ENCODE measurements around the gene KRTAP5-8. TPM values are rescaled to one million over a fixed set of nuclear protein-coding genes. Genes with fewer than 3 reads are reported as not detected.

Gene KRTAP5-8
- total RNA-seq, 1 donor from 2014 or later, result not detected

DNA sequence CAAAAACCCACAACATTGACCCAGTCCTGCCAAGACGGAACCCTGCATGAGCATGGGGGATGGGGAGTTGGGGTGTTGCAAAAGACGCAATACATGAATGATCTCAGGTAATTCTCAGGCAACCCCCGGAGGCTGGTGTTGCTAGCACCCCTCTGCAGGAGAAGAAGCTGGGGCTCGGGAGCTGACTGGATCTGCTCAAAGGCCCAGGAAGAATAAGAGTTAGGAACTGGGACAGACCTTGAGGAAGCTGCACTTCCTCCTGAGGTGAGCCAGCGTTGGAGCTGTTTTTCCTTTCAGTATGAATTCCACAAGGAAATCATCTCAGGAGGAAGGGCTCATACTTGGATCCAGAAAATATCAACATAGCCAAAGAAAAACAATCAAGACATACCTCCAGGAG is 10.3 kb downstream of the KRTAP5-8 start, which contains the start of gene KRTAP5-9:
TSS of gene KRTAP5-9 (plus strand) at position 301 of the 400 bp plus-strand sequence. CDS start 238 bp downstream, outside the sequence.
- no peaks in the 10 kb centered on the region for H3K36me3 Mint-ChIP-seq (ENCODE audit: unreplicated experiment)
- TF ChIP-seq, protein P1, sequence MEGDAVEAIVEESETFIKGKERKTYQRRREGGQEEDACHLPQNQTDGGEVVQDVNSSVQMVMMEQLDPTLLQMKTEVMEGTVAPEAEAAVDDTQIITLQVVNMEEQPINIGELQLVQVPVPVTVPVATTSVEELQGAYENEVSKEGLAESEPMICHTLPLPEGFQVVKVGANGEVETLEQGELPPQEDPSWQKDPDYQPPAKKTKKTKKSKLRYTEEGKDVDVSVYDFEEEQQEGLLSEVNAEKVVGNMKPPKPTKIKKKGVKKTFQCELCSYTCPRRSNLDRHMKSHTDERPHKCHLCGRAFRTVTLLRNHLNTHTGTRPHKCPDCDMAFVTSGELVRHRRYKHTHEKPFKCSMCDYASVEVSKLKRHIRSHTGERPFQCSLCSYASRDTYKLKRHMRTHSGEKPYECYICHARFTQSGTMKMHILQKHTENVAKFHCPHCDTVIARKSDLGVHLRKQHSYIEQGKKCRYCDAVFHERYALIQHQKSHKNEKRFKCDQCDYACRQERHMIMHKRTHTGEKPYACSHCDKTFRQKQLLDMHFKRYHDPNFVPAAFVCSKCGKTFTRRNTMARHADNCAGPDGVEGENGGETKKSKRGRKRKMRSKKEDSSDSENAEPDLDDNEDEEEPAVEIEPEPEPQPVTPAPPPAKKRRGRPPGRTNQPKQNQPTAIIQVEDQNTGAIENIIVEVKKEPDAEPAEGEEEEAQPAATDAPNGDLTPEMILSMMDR (IDR thresholded peaks at IDR 0.05), result no peak
- H3K27ac Mint-ChIP-seq (ENCODE audit: unreplicated experiment), result no peak within 1 kb of the TSS
- no peak for DNase-seq (ENCODE audit: extremely low spot score, unreplicated experiment)
- no peaks in the 10 kb centered on the region for H3K4me1 Mint-ChIP-seq (ENCODE audit: unreplicated experiment)
- H3K9me3 Mint-ChIP-seq (ENCODE audit: unreplicated experiment), result peaks cover 4% of the 10 kb centered on the region
- no peak within 1 kb of the TSS for H3K4me3 Mint-ChIP-seq (ENCODE audit: unreplicated experiment)
- H3K27me3 Mint-ChIP-seq (ENCODE audit: unreplicated experiment), result peaks cover 4% of the 10 kb centered on the region

DNA sequence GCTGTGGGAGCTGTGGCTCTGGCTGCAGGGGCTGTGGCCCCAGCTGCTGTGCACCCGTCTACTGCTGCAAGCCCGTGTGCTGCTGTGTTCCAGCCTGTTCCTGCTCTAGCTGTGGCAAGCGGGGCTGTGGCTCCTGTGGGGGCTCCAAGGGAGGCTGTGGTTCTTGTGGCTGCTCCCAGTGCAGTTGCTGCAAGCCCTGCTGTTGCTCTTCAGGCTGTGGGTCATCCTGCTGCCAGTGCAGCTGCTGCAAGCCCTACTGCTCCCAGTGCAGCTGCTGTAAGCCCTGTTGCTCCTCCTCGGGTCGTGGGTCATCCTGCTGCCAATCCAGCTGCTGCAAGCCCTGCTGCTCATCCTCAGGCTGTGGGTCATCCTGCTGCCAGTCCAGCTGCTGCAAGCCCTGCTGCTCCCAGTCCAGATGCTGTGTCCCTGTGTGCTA is 10.9 kb downstream of the KRTAP5-8 start:
- Mint-ChIP-seq H3K4me1 (ENCODE audit: unreplicated experiment) (no peaks in the 10 kb centered on the region), H3K4me3 (ENCODE audit: unreplicated experiment) (no peak overlapping the region), H3K9me3 (ENCODE audit: unreplicated experiment) (peaks cover 4% of the 10 kb centered on the region), H3K27ac (ENCODE audit: unreplicated experiment) (no peak overlapping the region), H3K27me3 (ENCODE audit: unreplicated experiment) (peaks cover 4% of the 10 kb centered on the region), H3K36me3 (ENCODE audit: unreplicated experiment) (no peaks in the 10 kb centered on the region)
- no peak for DNase-seq (ENCODE audit: extremely low spot score, unreplicated experiment)
- TF ChIP-seq, protein P1 (IDR thresholded peaks at IDR 0.05), result no peak

DNA sequence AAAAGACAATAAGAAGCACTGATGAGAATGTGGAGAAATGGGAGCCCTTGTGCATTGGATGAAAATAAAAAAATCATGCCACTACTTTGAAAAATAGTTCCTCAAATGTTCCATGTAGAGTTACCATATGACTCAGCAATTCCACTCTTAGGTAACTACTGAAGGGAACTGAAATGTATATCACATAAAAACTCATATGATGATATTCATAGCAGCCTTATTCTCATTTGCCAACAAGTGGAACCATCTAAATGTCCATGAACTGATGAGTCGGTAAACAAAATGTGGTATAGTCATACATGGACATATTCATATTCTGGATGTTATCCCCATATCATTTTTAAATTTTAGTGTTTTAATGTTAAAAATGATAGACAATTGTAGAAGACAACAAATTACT is 13.9 kb downstream of the KRTAP5-8 start:
- Mint-ChIP-seq H3K27me3 (ENCODE audit: unreplicated experiment) (peaks cover 8% of the 10 kb centered on the region), H3K27ac (ENCODE audit: unreplicated experiment) (no peak overlapping the region), H3K4me3 (ENCODE audit: unreplicated experiment) (no peak overlapping the region), H3K4me1 (ENCODE audit: unreplicated experiment) (no peaks in the 10 kb centered on the region), H3K9me3 (ENCODE audit: unreplicated experiment) (no peaks in the 10 kb centered on the region), H3K36me3 (ENCODE audit: unreplicated experiment) (no peaks in the 10 kb centered on the region)
- DNase-seq (ENCODE audit: extremely low spot score, unreplicated experiment), result no peak
- TF ChIP-seq, protein P1 (IDR thresholded peaks at IDR 0.05), result no peak

DNA sequence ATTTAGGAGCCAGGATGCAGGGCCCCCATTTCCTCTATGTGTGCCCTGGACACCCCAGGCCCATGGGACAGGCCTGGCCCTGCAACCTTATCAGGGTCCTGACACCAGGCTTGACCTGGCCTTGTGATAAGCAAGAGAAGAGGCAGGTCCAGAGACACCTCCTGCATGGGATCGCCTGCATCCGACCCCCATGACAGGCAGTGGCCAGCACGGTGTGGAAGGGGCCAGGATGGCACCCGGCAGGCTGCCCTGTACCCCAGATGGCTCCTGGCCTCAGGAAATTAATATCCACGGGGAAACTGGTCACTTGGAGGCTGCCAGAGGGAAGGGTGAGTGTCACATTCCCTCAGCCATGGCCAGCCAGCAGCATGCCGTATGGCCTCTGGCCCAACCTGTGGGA is 17.2 kb downstream of the KRTAP5-8 start:
- Mint-ChIP-seq H3K27ac (ENCODE audit: unreplicated experiment) (no peak overlapping the region), H3K36me3 (ENCODE audit: unreplicated experiment) (no peaks in the 10 kb centered on the region), H3K4me1 (ENCODE audit: unreplicated experiment) (no peaks in the 10 kb centered on the region), H3K9me3 (ENCODE audit: unreplicated experiment) (no peaks in the 10 kb centered on the region), H3K4me3 (ENCODE audit: unreplicated experiment) (no peak overlapping the region), H3K27me3 (ENCODE audit: unreplicated experiment) (peaks cover 12% of the 10 kb centered on the region)
- TF ChIP-seq, protein P1 (IDR thresholded peaks at IDR 0.05), result no peak
- DNase-seq (ENCODE audit: extremely low spot score, unreplicated experiment), result no peak

DNA sequence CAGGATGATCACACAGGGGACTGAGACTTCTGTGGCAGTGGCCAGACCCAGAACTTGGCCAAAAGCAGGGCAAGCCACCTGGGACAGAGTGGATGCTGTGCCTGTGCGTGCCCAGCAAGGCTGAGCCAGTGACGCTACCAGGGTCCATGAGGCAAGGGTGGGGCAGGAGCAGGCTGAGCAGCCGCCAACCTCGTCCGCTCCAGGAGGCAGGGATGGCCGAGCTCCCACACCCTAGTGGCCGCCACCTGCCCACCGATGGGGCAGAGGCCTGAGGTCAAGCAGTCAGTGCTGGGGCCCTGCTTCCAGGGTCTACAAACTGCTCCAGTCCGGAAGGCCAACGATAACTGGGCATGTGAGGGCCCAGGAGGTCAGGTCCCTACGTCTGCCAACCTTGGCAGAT is 17.7 kb downstream of the KRTAP5-8 start:
- H3K4me3 Mint-ChIP-seq (ENCODE audit: unreplicated experiment), result no peak overlapping the region
- H3K36me3 Mint-ChIP-seq (ENCODE audit: unreplicated experiment), result no peaks in the 10 kb centered on the region

More for the DNA sequence above, 17.7 kb downstream of the KRTAP5-8 start:
- no peak for DNase-seq (ENCODE audit: extremely low spot score, unreplicated experiment)
- H3K27ac Mint-ChIP-seq (ENCODE audit: unreplicated experiment), result no peak overlapping the region
- no peaks in the 10 kb centered on the region for H3K4me1 Mint-ChIP-seq (ENCODE audit: unreplicated experiment)
- H3K27me3 Mint-ChIP-seq (ENCODE audit: unreplicated experiment), result peaks cover 12% of the 10 kb centered on the region
- TF ChIP-seq, protein P1 (IDR thresholded peaks at IDR 0.05), result no peak
- no peaks in the 10 kb centered on the region for H3K9me3 Mint-ChIP-seq (ENCODE audit: unreplicated experiment)

Measured in osteocyte (in vitro differentiated cells).